Upper lobe of left lung (tissue), 6 donors: ENCODE results near the gene APMAP. TPM values are rescaled to one million over a fixed set of nuclear protein-coding genes. Genes with fewer than 3 reads are reported as not detected.

Experiments used
- ATAC-seq, 2 donors: fragments of 200-7000 bp; cut with Tn5 transposase; one replicate each; pipeline ENCODE4 v1.9.1; 2022; ENCODE audit warnings: mild to moderate bottlenecking in 2 of 2, moderate library complexity in 2 of 2; ENCODE audit not compliant: low FRiP score in 2 of 2
- DNase-seq, 2 donors: peaks; one replicate each; pipeline ENCODE4 v3.0.0-alpha.2; 2019 to 2020
- H3K27ac ChIP-seq, 4 donors: fragments of 200-600 bp; sonication (generic); one replicate each; pipeline ENCODE4 v1.5.1; 2016 to 2019
- H3K27me3 ChIP-seq, 4 donors: fragments of 200-600 bp; sonication (generic); one replicate each; pipeline ENCODE4 v1.5.1; 2017 to 2019
- H3K36me3 ChIP-seq, 4 donors: fragments of 200-600 bp; sonication (generic); one replicate each; pipeline ENCODE4 v1.5.1; 2016 to 2019
- H3K4me1 ChIP-seq, 4 donors: fragments of 200-600 bp; sonication (generic); one replicate each; pipeline ENCODE4 v1.5.1; 2018 to 2019
- H3K4me3 ChIP-seq, 4 donors: fragments of 200-600 bp; sonication (generic); one replicate each; pipeline ENCODE4 v1.5.1; 2017 to 2019; ENCODE audit warnings: mild to moderate bottlenecking in 2 of 4, moderate library complexity in 1 of 4
- H3K9me3 ChIP-seq, 4 donors: fragments of 200-600 bp; sonication (generic); one replicate each; pipeline ENCODE4 v1.5.1; 2018 to 2019
- EP300 ChIP-seq, 4 donors: sonication (generic); formaldehyde crosslinking; IDR thresholded peaks; one replicate each; pipeline ENCODE4 v1.5.1; 2017; ENCODE audit warnings: antibody characterized with exemption in 4 of 4, control low read depth in 2 of 4
- POLR2A ChIP-seq, 4 donors: fragments of 450-650 bp; IDR thresholded peaks; one replicate each; pipeline ENCODE4 v1.5.1; 2016 to 2017; ENCODE audit warnings: antibody characterized with exemption in 4 of 4, mild to moderate bottlenecking in 2 of 4
- POLR2AphosphoS5 ChIP-seq, 2 donors: sonication (generic); formaldehyde crosslinking; IDR thresholded peaks; one replicate each; pipeline ENCODE4 v1.5.1; 2017; ENCODE audit warnings: antibody characterized with exemption in 2 of 2
- WGBS, 2 donors: methylation state at CpG; one replicate each; pipeline ENCODE4 v1.1.5; 2017 to 2018; 5-methylcytosine and 5-hydroxymethylcytosine counted together
- total RNA-seq, 6 donors: library from RNA; depleted of rRNA in 4 of 6; stranded (reverse); fragments of >200 nt in 4 of 6; gene quantifications; one replicate each; pipeline versions ENCODE4 v1.1.0 to v1.2.1, GENCODE V29; 2016 to 2021
- TF ChIP-seq, protein P1 (sequence below), 6 experiments: fragments of 450-650 bp in 4 of 6; fragments of 200-600 bp in 2 of 6; sonication (generic) in 2 of 6; IDR thresholded peaks; one replicate each; pipeline ENCODE4 v1.5.1; 2016 to 2019; ENCODE audit warnings: antibody characterized with exemption in 6 of 6
- donor health status: DM: no; HTN: no; CAD: no; lungs with moderate emphysema.
- donor health status: DM: no; HTN: yes; CAD: no; lungs with severe emphysema.

The APMAP gene
- total RNA-seq, 6 donors from 2014 or later, result 31.4 to 80.1 (median 55.5) TPM

DNA sequence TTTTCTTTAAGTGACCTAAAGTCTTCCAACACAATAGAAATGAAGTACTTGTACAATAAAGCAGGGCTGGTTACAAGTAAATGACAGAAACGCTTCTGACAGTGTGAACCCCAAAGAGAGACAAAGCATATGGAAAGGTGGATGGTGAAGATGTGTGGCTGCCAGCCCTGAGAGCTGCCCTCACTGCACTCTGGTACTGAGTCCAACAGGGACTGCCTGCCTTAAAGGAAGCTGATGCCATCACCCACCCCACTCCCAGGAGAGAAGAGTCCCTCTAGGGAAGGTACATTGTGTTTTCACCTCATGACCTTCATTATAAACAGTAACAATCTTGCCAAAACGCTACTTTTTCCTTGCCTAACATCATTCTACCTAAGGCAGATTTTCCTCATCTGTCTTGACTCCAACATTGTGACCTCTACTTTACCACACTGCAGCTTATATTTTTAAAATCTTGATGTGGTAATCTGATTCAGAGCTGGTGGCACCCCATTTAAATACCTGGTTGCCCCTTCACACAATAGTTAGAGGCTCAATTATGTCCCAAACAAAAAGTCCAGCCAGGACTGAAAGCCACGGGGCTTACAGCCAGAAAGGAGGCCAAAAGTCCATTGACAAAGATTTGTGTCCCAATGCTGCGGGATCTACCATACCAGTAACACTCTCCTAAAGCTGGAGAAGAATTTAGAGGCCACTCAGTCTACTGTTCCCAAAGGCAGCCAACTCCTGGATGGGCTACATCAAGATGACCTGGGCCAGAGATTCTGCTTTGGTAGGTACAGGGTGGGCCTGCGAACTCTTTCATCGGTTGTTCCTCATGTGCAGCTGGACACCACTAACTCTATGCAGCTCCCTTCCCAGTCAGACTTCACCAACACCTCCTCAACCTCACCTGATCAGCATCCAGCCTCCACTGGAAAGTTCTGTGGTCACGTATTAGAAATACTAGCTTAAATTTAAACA lies 4.4 kb downstream of the APMAP start:
- Histone ChIP-seq H3K4me1 (peaks cover 24 to 58% (median 27%) of the 10 kb centered on the region in 4 donors), H3K27ac (peak overlapping the region in 3 of 4 donors; percentile 9 to 67 (median 43)), H3K9me3 (no peaks in the 10 kb centered on the region), H3K36me3 (peaks cover 0 to 4% (median 0%) of the 10 kb centered on the region in 4 donors), H3K4me3 (no peak overlapping the region), H3K27me3 (no peaks in the 10 kb centered on the region)
- peak in 1 of 2 donors; percentile 25 for DNase-seq
- 88 to 90% methylated on average over 7 of the region's 7 CpGs for WGBS, 2 donors
- ATAC-seq, result no peak
- TF ChIP-seq, protein P1, sequence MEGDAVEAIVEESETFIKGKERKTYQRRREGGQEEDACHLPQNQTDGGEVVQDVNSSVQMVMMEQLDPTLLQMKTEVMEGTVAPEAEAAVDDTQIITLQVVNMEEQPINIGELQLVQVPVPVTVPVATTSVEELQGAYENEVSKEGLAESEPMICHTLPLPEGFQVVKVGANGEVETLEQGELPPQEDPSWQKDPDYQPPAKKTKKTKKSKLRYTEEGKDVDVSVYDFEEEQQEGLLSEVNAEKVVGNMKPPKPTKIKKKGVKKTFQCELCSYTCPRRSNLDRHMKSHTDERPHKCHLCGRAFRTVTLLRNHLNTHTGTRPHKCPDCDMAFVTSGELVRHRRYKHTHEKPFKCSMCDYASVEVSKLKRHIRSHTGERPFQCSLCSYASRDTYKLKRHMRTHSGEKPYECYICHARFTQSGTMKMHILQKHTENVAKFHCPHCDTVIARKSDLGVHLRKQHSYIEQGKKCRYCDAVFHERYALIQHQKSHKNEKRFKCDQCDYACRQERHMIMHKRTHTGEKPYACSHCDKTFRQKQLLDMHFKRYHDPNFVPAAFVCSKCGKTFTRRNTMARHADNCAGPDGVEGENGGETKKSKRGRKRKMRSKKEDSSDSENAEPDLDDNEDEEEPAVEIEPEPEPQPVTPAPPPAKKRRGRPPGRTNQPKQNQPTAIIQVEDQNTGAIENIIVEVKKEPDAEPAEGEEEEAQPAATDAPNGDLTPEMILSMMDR (IDR thresholded peaks at IDR 0.05), result no peak
- no peak for TF ChIP-seq EP300 (IDR thresholded peaks at IDR 0.05)
- TF ChIP-seq POLR2AphosphoS5 (IDR thresholded peaks at IDR 0.05), result no peak
- TF ChIP-seq POLR2A (IDR thresholded peaks at IDR 0.05), result no peak

DNA sequence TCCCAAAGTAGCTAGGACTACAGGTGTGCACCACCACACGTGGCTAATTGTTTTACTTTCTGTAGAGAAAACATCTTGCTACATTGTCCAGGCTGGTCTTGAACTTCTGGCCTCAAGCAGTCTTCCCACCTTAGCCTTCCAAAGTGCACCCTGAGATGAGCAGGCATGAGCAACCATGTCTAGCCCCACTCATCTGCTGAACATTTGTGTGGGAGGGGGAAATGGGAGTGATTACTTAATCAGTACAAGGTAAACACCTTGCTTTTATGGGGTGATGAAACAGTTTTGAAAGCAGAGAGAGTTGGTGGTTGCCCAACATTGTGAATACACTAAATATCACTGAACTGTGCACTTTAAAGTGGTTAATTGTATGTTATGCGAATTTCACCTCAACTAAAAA lies 5.3 kb downstream of the APMAP start:
- Histone ChIP-seq H3K36me3 (peaks cover 0 to 13% (median 0%) of the 10 kb centered on the region in 4 donors), H3K9me3 (no peaks in the 10 kb centered on the region), H3K27me3 (no peaks in the 10 kb centered on the region), H3K4me3 (no peak overlapping the region), H3K27ac (peak overlapping the region in 2 of 4 donors; percentile 12 to 67), H3K4me1 (peaks cover 24 to 59% (median 29%) of the 10 kb centered on the region in 4 donors)
- DNase-seq (peak in 1 of 2 donors; percentile 29), ATAC-seq (no peak)
- TF ChIP-seq POLR2AphosphoS5 (IDR thresholded peaks at IDR 0.05), result no peak
- TF ChIP-seq, protein P1 (IDR thresholded peaks at IDR 0.05), result no peak
- no peak for TF ChIP-seq EP300 (IDR thresholded peaks at IDR 0.05)
- no peak for TF ChIP-seq POLR2A (IDR thresholded peaks at IDR 0.05)
- WGBS, 2 donors, result 46 to 76% methylated on average over 2 of the region's 2 CpGs

DNA sequence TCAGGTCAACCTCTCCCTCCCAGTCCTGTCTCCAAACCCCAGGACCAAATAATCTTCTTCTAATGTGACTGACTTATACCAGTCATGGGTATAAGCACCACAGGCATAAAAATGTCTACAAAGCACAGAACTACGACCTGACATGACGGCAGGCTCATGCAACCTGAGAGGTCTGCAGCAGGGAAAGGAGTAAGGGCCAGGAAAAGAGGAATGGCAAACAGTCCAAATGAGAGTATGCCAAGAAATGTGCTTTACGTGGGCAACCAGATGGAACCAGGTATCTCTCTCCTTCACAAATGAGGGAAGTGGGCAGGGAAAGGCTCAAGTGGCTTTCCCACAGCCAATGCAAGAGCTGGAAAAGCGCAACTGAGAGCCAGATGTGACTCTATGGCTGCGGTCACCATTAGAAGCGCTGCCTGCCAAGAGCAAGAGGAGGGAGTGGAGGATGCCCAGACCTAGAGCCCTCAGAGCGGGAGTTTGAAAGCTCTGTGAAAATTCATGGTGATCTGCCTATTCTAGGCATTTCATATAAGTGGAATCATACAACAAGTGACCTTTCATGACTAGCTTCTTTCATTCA lies 6.0 kb downstream of the APMAP start:
- peaks cover 0 to 19% (median 2%) of the 10 kb centered on the region in 4 donors for H3K36me3 ChIP-seq
- TF ChIP-seq, protein P1 (IDR thresholded peaks at IDR 0.05), result no peak
- TF ChIP-seq POLR2A (IDR thresholded peaks at IDR 0.05) (no peak), POLR2AphosphoS5 (IDR thresholded peaks at IDR 0.05) (no peak), EP300 (IDR thresholded peaks at IDR 0.05) (no peak)
- no peak overlapping the region for H3K4me3 ChIP-seq
- ATAC-seq (no peak), DNase-seq (peak in 1 of 2 donors; percentile 19)
- no peaks in the 10 kb centered on the region for H3K27me3 ChIP-seq
- peak overlapping the region in 3 of 4 donors; percentile 5 to 67 (median 12) for H3K27ac ChIP-seq
- H3K9me3 ChIP-seq, result no peaks in the 10 kb centered on the region
- WGBS, 2 donors, result 81 to 89% methylated on average over 7 of the region's 7 CpGs
- peaks cover 19 to 53% (median 26%) of the 10 kb centered on the region in 4 donors for H3K4me1 ChIP-seq

DNA sequence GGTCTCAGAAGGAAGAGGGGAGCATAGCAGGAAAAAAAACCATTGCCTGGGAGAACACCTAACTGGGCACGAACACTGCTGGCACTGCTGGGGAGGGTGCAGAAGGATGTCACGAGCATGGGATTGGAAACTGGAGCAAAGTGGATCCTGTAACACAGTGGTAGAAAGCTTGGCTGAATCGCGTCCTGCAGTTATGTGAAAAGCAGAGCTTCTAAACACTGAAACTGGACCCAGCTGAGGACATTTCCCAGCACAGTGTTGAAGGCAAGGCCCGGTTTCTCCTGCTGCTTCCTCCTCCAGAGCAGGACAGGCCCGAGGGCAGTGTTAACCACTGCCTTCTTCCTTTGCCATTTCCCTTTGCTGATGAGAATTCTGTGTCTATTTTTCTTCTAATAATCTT lies 6.7 kb downstream of the APMAP start:
- 59 to 62% methylated on average over 6 of the region's 6 CpGs for WGBS, 2 donors
- Histone ChIP-seq H3K27me3 (no peaks in the 10 kb centered on the region), H3K36me3 (peaks cover 0 to 26% (median 4%) of the 10 kb centered on the region in 4 donors), H3K4me1 (peaks cover 11 to 46% (median 19%) of the 10 kb centered on the region in 4 donors), H3K4me3 (no peak overlapping the region), H3K27ac (peak overlapping the region; percentile 5 to 67 (median 28)), H3K9me3 (no peaks in the 10 kb centered on the region)
- TF ChIP-seq, protein P1 (IDR thresholded peaks at IDR 0.05), result no peak
- TF ChIP-seq EP300 (IDR thresholded peaks at IDR 0.05) (no peak), POLR2AphosphoS5 (IDR thresholded peaks at IDR 0.05) (no peak), POLR2A (IDR thresholded peaks at IDR 0.05) (no peak)
- ATAC-seq, result peak in 1 of 2 donors; percentile 48
- peak in 1 of 2 donors; percentile 36 for DNase-seq
